Suprapubic skin (tissue), 4 donors: ENCODE data around the gene CNOT11.

Source experiments
- POLR2A ChIP-seq, 2 donors: fragments of 450-650 bp; IDR thresholded peaks; one replicate each; pipeline ENCODE4 v1.6.1; 2017; ENCODE audit warnings: antibody characterized with exemption in 2 of 2, mild to moderate bottlenecking in 2 of 2, moderate library complexity in 2 of 2
- POLR2AphosphoS5 ChIP-seq, 3 donors: sonication (generic); formaldehyde crosslinking; IDR thresholded peaks; one replicate each; pipeline ENCODE4 v1.6.1; 2017; ENCODE audit warnings: antibody characterized with exemption in 3 of 3

DNA sequence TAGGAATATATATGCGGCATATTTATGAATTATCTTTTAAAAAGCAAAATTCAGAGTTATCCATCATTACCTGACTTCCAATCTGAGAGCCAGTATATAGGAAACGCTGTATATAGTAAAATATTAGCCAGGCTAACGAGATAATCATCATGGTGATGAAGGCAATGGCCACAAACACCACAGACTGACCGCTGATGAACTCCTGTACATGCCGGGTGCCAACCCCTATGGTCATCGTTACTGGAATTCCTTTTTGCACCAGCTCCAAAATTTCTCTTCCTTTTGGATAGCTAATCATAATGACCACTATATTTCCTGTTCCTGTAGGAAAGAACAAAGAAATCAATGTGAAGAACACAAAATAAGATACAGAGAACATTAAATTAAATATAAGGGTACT is 42.2 kb downstream of the CNOT11 start:
- no peak for TF ChIP-seq POLR2A (IDR thresholded peaks at IDR 0.05)
- no peak for TF ChIP-seq POLR2AphosphoS5 (IDR thresholded peaks at IDR 0.05)
